NCI-H2171 (cell line): ENCODE data around the gene CLPTM1.
"Not testable (repeated sequence)": the region's sequence is repeated elsewhere in the genome, so short reads cannot be mapped to it uniquely, and the experiment has no call there.

Source experiments
- DNase-seq: peaks from one replicate; lab custom pipeline; 2025; lab: John Stamatoyannopoulos, UW

CLPTM1 gene, protein sequence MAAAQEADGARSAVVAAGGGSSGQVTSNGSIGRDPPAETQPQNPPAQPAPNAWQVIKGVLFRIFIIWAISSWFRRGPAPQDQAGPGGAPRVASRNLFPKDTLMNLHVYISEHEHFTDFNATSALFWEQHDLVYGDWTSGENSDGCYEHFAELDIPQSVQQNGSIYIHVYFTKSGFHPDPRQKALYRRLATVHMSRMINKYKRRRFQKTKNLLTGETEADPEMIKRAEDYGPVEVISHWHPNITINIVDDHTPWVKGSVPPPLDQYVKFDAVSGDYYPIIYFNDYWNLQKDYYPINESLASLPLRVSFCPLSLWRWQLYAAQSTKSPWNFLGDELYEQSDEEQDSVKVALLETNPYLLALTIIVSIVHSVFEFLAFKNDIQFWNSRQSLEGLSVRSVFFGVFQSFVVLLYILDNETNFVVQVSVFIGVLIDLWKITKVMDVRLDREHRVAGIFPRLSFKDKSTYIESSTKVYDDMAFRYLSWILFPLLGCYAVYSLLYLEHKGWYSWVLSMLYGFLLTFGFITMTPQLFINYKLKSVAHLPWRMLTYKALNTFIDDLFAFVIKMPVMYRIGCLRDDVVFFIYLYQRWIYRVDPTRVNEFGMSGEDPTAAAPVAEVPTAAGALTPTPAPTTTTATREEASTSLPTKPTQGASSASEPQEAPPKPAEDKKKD

GRCh38 chr19:44954649-44955504, at the start of gene CLPTM1:
TSS of gene CLPTM1 (plus strand) at chr19:44955380. CDS start at chr19:44955396, 16 bp downstream.
- peak; percentile 96 for DNase-seq

DNA sequence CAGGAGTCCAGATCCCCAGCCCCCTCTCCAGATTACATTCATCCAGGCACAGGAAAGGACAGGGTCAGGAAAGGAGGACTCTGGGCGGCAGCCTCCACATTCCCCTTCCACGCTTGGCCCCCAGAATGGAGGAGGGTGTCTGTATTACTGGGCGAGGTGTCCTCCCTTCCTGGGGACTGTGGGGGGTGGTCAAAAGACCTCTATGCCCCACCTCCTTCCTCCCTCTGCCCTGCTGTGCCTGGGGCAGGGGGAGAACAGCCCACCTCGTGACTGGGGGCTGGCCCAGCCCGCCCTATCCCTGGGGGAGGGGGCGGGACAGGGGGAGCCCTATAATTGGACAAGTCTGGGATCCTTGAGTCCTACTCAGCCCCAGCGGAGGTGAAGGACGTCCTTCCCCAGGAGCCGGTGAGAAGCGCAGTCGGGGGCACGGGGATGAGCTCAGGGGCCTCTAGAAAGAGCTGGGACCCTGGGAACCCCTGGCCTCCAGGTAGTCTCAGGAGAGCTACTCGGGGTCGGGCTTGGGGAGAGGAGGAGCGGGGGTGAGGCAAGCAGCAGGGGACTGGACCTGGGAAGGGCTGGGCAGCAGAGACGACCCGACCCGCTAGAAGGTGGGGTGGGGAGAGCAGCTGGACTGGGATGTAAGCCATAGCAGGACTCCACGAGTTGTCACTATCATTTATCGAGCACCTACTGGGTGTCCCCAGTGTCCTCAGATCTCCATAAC, 49.6 kb upstream of the CLPTM1 start, which contains the start of gene APOE:
TSS of gene APOE (plus strand) at position 360 of the 724 bp plus-strand sequence. CDS start 829 bp downstream, outside the sequence.
- no peak for DNase-seq

DNA sequence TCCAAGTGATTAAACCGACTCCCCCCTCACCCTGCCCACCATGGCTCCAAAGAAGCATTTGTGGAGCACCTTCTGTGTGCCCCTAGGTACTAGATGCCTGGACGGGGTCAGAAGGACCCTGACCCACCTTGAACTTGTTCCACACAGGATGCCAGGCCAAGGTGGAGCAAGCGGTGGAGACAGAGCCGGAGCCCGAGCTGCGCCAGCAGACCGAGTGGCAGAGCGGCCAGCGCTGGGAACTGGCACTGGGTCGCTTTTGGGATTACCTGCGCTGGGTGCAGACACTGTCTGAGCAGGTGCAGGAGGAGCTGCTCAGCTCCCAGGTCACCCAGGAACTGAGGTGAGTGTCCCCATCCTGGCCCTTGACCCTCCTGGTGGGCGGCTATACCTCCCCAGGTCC, 47.6 kb upstream of the CLPTM1 start:
- no peak for DNase-seq

- DNase-seq = no peak
These were observed 46.9 kb upstream of the CLPTM1 start for GRCh38 chr19:44908074-44908835.

GRCh38 chr19:44908836-44909261, 46.3 kb upstream of the CLPTM1 start:
- DNase-seq = no peak

DNA sequence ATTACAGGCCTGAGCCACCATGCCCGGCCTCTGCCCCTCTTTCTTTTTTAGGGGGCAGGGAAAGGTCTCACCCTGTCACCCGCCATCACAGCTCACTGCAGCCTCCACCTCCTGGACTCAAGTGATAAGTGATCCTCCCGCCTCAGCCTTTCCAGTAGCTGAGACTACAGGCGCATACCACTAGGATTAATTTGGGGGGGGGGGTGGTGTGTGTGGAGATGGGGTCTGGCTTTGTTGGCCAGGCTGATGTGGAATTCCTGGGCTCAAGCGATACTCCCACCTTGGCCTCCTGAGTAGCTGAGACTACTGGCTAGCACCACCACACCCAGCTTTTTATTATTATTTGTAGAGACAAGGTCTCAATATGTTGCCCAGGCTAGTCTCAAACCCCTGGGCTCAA, 45.4 kb upstream of the CLPTM1 start:
- DNase-seq = no peak

- DNase-seq = not testable (repeated sequence)
These were observed 43.3 kb upstream of the CLPTM1 start for GRCh38 chr19:44911896-44912295.

- DNase-seq = no peak
These were observed 42.3 kb upstream of the CLPTM1 start for GRCh38 chr19:44912854-44913253.

- not testable (repeated sequence) for DNase-seq
These were observed 41.4 kb upstream of the CLPTM1 start for GRCh38 chr19:44913512-44914432.

- peak; percentile 83 for DNase-seq
These were observed 40.6 kb upstream of the CLPTM1 start, which contains the start of gene APOC1 for GRCh38 chr19:44914433-44915206. TSS of gene APOC1 (plus strand) at chr19:44914608. CDS start at chr19:44914892, 284 bp downstream.

GRCh38 chr19:44924243-44924725, 30.9 kb upstream of the CLPTM1 start:
- DNase-seq = no peak

GRCh38 chr19:44925114-44925891, 29.9 kb upstream of the CLPTM1 start:
- no peak for DNase-seq

- not testable (repeated sequence) for DNase-seq
These were observed 28.7 kb upstream of the CLPTM1 start for GRCh38 chr19:44926245-44927077.

DNA sequence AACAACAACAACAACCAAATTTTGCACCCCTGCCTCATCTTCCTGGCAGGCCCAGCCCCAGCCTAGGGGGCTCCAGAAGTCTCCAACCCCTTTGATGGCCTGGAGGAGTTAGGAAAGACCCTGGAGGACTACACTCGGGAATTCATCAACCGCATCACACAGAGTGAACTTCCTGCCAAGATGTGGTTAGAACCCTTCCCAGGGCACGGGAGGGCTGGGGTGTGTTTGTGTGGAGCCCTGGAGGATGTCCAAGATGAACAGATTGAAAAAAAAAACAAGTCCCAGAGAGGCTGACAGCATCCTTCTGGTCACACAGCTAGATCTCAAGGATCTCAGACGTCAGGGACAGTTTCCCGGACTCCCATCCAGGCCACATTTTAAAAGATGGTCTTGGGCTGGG, 27.4 kb upstream of the CLPTM1 start:
- no peak for DNase-seq

GRCh38 chr19:44930088-44930487, 25.1 kb upstream of the CLPTM1 start:
- no peak for DNase-seq

DNA sequence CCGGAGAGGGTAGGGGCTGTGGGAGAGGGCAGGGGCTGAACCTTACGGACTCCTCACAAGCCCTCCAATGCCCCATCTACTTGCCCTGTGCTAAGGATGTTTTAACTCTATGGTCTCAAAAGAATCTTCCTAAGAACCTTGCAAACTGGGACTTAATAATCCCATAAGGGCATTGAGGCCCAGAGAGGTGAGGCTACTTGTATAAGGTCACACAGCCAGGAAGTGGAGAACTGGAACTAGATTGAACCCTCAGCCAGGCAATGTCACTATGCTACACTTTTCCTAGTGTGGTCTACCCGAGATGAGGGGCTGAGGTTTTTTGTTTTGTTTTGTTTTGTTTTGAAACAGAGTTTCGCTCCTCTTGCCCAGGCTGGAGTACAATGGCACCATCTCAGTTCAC, 23.6 kb upstream of the CLPTM1 start:
- no peak for DNase-seq

DNA sequence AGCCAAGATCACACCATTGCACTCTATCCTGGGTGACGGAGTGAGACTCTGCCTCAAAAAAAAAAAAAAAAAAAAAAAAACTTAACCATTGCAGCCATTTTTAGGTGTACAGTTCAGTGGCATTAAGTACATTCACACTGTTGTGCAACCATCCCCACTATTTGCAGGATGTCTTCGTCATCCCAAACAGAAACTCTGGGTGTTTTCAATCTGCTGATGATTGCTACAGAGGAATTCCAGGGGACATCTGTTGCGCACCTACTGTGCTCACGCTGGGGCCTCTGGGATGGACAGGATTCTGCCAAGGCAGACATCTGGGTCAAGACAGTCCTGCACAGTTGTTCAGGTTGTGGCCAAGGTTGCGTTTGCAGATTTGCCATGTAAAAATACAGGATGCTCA, 15.5 kb upstream of the CLPTM1 start:
- DNase-seq = no peak
